ENCODE measurements around the gene FBXL16.

GRCh38 chr16:752007-752312 is 46.4 kb upstream of the FBXL16 start:
- TF ChIP-seq POLR2A (IDR thresholded peaks at IDR 0.05), result no peak
- TF ChIP-seq, protein P1, sequence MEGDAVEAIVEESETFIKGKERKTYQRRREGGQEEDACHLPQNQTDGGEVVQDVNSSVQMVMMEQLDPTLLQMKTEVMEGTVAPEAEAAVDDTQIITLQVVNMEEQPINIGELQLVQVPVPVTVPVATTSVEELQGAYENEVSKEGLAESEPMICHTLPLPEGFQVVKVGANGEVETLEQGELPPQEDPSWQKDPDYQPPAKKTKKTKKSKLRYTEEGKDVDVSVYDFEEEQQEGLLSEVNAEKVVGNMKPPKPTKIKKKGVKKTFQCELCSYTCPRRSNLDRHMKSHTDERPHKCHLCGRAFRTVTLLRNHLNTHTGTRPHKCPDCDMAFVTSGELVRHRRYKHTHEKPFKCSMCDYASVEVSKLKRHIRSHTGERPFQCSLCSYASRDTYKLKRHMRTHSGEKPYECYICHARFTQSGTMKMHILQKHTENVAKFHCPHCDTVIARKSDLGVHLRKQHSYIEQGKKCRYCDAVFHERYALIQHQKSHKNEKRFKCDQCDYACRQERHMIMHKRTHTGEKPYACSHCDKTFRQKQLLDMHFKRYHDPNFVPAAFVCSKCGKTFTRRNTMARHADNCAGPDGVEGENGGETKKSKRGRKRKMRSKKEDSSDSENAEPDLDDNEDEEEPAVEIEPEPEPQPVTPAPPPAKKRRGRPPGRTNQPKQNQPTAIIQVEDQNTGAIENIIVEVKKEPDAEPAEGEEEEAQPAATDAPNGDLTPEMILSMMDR (IDR thresholded peaks at IDR 0.05), result no peak
- no peak for TF ChIP-seq EP300 (IDR thresholded peaks at IDR 0.05)

All from upper lobe of left lung (tissue), 4 donors.